ENCODE data around the gene SRCAP.
"Not testable (repeated sequence)": the region's sequence is repeated elsewhere in the genome, so short reads cannot be mapped to it uniquely, and the experiment has no call there.

SRCAP gene

DNA sequence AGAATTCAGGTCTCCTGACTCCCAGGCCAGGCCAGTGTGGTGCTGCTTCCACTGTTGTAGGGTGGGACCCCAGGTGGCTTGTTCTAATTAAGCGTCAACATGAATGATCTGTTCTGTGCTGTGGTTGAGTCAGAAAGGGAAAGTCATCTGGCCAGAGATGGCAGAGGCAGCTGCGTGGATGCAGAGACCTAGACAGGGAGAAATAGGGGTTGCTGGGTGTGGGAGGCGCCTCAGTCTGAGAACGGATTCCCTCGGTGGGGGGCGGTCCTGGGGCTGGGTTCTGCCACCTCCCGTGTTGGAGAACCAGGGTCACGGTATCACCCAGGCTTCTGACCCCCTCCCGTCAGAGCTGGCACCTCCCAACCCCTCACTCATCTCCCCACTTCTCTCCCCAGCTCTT, 35.2 kb upstream of the SRCAP start:
- no peak for DNase-seq (ENCODE audit: low read depth in 2 of 2, low spot score in 1 of 2)

- no peak for DNase-seq (ENCODE audit: low read depth in 2 of 2, low spot score in 1 of 2)
These were observed 34.3 kb upstream of the SRCAP start for GRCh38 chr16:30664616-30665109.

GRCh38 chr16:30665155-30665829, 33.7 kb upstream of the SRCAP start:
- no peak for DNase-seq (ENCODE audit: low read depth in 2 of 2, low spot score in 1 of 2)

DNA sequence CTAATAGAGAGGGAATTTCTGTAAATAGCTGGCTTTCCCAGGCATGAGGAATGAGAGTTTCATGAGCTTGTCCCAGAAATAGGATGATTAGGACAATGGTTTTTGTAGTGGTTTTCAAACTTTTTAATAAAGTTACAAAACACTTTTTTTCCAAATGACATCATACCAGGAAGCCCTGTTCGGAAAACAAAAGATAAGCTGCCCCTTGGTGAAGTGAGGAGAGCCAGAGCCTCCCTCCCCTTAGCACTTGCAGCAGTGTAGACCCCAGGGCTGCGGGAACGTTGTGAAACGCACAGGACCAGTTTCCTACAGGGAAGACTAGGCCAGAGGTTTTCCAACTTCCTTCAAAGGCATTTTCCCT, 33.2 kb upstream of the SRCAP start:
- DNase-seq (ENCODE audit: low read depth in 2 of 2, low spot score in 1 of 2): no peak

GRCh38 chr16:30666681-30667080, 32.3 kb upstream of the SRCAP start:
- no peak for DNase-seq (ENCODE audit: low read depth in 2 of 2, low spot score in 1 of 2)

DNA sequence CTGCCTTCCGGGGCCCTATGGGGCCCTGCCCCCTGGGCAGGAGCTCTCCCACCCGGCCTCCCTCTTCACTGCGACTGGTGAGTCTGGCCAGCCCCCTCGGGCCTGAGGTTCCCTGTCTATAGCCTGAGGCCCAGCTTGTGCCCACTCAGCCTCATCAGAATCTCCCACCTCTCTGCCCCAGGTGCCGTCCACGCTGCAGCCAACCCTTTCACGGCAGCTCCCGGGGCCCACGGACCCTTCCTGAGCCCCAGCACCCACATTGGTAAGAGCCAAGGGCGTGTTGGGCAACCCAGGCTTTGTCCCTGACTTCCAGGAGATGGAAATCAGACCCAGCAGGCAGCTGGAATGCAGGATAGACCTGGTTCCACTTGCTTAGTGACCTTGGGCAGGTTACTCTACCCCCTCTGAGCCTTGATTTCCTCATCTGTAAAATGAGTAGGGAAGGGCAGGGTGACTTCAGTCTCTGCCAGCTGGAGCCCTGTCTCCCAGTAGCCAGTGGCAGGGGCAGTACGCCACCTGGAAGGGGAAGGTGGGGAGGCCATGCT, 31.5 kb upstream of the SRCAP start:
- no peak for DNase-seq (ENCODE audit: low read depth in 2 of 2, low spot score in 1 of 2)

GRCh38 chr16:30668393-30668792, 30.6 kb upstream of the SRCAP start:
- DNase-seq (ENCODE audit: low read depth in 2 of 2, low spot score in 1 of 2): no peak

DNA sequence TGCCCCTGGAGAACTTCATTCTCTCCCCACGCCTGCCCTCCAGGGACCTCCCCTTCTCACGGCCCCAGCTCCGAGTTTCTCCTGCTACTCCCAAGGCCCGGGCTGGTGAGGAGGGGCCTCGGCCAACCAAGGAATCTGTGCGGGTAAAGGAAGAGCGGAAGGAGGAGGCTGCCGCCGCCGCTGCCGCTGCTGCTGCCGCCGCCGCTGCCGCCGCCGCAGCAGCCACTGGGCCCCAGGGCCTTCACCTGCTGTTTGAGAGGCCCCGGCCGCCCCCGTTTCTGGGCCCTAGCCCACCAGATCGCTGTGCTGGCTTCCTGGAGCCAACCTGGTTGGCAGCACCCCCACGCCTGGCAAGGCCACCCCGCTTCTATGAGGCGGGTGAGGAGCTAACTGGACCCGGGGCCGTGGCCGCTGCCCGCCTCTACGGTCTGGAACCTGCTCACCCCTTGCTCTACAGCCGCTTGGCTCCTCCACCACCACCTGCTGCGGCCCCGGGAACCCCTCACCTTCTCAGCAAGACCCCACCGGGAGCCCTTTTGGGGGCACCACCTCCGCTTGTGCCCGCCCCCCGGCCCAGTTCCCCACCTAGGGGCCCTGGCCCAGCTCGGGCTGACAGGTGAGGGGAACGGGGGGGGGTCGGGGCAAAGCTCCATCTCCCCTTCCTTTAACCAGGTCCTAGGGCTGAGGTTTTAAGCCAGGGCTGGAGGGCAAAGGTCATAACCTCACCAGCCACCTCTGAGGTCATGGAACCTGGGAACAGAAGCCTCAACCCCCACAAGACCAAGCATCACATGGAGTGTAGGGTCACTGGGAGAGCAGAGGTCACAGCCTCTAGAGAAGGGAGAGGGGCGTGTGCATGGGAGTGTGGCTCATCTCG, 29.7 kb upstream of the SRCAP start:
- no peak for DNase-seq (ENCODE audit: low read depth in 2 of 2, low spot score in 1 of 2)

DNA sequence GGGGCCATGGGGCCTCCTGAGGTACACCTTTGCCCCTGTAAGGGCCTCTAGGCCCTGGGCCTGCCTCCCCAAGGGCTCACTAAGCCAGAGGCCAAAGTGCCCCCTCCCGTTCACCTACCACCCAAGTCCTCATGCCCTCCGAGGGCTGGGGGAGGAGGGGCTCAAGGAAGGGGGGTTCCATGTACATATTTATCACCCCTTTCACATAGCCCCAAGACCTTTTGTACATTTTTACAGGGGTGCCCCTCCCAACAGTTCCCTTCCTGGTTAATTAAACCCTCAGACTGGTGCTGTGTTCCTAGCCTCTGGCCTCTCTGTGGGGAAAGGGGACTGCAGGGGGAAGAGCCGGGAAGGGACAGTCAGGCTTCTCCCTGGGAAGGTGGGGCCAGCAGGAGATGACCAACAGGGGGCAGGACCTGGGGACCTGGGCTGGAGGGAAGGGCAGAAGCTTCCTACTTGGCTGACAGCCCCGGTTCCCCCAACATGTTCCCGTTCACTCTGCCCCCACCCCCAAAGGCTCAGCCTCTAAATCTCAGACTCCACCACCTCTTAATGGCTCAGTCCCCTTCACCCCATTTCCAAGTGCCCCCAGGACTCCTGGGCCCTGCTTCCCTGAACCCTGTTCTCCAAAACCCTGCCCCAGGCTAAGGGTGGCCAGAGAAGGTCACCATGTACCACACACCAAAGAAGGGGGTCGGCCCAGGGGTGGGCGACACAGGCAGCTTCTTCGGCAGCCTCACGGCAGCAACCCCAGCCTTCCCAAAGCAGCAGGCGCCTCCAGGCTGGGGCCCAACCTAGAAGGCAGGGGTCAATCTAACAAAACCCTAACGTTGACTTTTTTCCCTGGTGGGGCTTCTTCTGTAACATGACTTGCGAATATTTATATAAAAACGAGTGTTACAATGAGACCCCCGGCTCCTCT, 28.8 kb upstream of the SRCAP start:
- no peak for DNase-seq (ENCODE audit: low read depth in 2 of 2, low spot score in 1 of 2)

- DNase-seq (ENCODE audit: low read depth in 2 of 2, low spot score in 1 of 2): no peak
These were observed 23.8 kb upstream of the SRCAP start for GRCh38 chr16:30675143-30675542.

GRCh38 chr16:30677931-30678585, 20.9 kb upstream of the SRCAP start:
- no peak for DNase-seq (ENCODE audit: low read depth in 2 of 2, low spot score in 1 of 2)

- no peak for DNase-seq (ENCODE audit: low read depth in 2 of 2, low spot score in 1 of 2)
These were observed 20.4 kb upstream of the SRCAP start for GRCh38 chr16:30678586-30678970.

DNA sequence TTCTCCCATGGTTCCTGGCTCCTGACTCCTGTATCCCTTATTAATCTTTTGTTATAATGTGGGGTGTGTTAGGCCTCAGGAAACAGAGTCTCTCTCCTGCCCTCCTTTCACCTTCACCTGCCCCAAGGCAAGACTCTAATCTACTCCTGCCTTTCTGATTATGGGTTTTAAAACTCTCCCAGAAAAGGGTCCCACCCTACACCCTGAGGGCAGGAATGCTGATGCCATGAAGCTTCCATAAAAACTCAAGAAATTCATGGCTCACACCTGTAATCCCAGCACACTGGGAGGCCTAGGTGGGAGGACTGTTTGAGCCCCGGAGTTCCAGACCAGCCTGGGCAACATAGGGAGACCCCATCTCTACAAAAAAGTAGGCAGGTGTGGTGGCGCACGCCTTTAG, 18.6 kb upstream of the SRCAP start:
- no peak for DNase-seq (ENCODE audit: low read depth in 2 of 2, low spot score in 1 of 2)

DNA sequence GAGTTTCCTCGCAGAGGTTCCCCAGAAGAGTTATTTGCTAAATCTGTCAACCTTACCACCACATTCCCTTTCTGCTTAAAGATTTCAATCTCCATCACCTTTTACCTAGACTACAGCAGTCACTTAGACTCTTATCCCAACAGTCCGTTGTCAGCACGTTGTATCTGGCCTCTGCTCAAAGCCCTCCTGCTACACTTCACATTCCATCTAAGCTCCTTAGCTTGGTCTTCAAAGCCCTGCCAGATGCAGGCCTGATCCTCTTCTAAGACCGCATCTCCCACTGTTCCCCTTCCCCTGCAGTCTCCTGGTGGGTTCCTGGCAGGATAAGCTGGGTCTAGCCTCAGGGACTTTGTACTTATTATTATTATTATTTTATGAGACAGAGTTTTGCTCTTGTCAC, 10.3 kb upstream of the SRCAP start:
- no peak for DNase-seq (ENCODE audit: low read depth in 2 of 2, low spot score in 1 of 2)

- DNase-seq (ENCODE audit: low read depth in 2 of 2, low spot score in 1 of 2): no peak
These were observed 7.1 kb upstream of the SRCAP start for GRCh38 chr16:30691907-30692306.

- no peak for DNase-seq (ENCODE audit: low read depth in 2 of 2, low spot score in 1 of 2)
These were observed 6.4 kb upstream of the SRCAP start for GRCh38 chr16:30692396-30693064.

DNA sequence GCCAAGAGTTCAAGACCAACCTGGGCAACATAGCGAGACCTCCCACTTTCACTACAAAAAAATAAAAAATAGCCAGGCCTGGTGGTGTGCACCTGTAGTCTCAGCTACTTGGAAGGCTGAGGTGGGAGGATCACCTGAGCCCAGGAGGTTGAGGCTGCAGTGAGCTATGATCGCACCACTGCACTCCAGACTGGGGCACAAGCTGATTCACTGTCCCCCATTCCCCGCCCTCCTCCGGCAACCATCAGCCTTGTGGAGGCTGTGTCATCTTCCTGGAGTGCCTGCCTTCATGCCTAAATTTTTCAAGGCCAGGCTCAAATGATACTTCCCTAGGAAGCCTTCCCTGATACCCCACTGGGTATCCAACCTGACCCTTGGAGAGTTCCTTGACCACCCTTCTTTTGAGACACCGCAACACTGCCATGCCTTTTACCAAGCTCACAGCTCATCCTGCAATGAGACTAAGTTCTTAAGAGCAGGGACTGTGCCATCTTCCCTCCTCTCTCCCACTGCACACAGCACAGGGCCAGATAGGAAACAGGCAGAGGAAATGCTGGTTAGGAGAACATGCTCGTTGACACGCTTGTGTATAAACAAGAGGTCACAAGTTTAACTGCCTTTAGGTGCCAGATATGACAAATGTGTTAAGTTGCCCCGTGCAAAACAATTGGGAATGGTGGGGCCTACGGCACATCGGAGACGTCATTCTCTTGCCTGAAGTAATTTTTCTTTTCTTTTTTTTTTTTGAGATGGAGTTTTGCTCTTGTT, 3.9 kb upstream of the SRCAP start:
- DNase-seq (ENCODE audit: low read depth in 2 of 2, low spot score in 1 of 2): no peak

DNA sequence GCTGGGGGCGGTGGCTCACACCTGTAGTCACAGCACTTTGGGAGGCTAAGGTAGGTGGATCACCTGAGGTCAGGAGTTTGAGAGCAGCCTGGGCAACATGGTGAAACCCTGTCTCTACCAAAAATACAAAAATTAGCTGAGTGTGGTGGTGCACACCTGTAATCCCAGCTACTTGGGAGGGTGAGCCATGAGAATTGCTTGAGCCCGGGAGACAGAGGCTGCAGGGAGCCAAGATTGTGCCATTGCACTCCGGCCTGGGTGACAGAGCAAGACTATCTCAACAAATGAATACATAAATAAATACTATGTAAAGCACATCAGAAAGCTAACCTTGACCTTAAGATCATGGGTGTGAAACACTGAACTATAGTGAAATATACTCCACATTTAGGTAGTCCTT, 2.3 kb upstream of the SRCAP start:
- DNase-seq (ENCODE audit: low read depth in 2 of 2, low spot score in 1 of 2): not testable (repeated sequence)
